MM.1S (cell line): ENCODE results near the gene PRKCE.

Experiments
- CTCF ChIP-seq: fragments of 300-600 bp; sonication (generic); IDR thresholded peaks from 2 replicates; pipeline ENCODE4 v1.5.1; 2016; ENCODE audit warnings: antibody characterized with exemption, low read length, mixed read lengths
- EZH2 ChIP-seq: fragments of 300-600 bp; sonication (generic); optimal IDR thresholded peaks from 2 replicates; pipeline ENCODE3; 2017; ENCODE audit warnings: low read depth, mild to moderate bottlenecking, antibody characterized with exemption, low read length, mixed read lengths
- EZH2phosphoT487 ChIP-seq: fragments of 300-600 bp; sonication (generic); IDR thresholded peaks from 2 replicates; pipeline ENCODE4 v1.6.1; 2018; ENCODE audit warnings: antibody characterized with exemption, low read length

GRCh38 chr2:46236876-46237859 lies 585.7 kb downstream of the PRKCE start:
- TF ChIP-seq CTCF: no peak
- TF ChIP-seq EZH2: no peak
- TF ChIP-seq EZH2phosphoT487: no peak
